HG03439 (cell line): Measurements from ENCODE around the gene OR5AK2.
"Not testable (repeated sequence)": the region's sequence is repeated elsewhere in the genome, so short reads cannot be mapped to it uniquely, and the experiment has no call there.

Experiments used
- ATAC-seq: cut with Tn5 transposase; IDR thresholded peaks from one replicate; pipeline ENCODE4 v1.9.1; 2021; ENCODE audit warnings: mild to moderate bottlenecking, moderate library complexity; ENCODE audit not compliant: unreplicated experiment

OR5AK2 gene, protein sequence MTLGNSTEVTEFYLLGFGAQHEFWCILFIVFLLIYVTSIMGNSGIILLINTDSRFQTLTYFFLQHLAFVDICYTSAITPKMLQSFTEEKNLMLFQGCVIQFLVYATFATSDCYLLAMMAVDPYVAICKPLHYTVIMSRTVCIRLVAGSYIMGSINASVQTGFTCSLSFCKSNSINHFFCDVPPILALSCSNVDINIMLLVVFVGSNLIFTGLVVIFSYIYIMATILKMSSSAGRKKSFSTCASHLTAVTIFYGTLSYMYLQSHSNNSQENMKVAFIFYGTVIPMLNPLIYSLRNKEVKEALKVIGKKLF

DNA sequence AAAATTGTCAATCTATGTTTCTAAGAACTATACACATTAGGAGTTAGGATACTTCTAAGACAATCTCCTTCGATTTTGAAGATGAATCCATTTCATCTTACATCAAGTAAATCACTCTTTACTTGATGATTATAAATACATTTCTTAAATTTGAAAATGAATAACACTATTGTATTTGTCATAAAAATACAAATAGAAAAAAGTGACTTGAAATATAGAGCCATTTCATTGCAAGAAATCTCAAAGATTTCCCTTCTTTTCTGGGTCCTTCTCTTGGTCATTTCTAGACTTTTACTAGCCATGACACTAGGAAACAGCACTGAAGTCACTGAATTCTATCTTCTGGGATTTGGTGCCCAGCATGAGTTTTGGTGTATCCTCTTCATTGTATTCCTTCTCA is at the start of gene OR5AK2:
TSS of gene OR5AK2 (plus strand) at position 301 of the 400 bp plus-strand sequence. CDS start at position 301, 0 bp downstream.
- no peak for ATAC-seq

DNA sequence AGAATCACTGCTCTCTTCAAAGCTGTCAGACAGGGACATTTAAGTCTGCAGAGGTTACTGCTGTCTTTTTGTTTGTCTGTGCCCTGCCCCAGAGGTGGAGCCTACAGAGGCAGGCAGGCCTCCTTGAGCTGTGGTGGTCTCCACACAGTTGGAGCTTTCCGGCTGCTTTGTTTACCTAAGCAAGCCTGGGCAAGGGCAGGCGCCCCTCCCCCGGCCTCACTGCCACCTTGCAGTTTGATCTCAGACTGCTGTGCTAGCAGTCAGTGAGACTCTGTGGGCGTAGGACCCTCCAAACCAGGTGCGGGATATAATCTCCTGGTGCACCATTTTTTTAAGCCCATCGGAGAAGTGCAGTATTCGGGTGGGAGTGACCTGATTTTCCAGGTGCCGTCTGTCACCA is 43.2 kb upstream of the OR5AK2 start:
- ATAC-seq: not testable (repeated sequence)

DNA sequence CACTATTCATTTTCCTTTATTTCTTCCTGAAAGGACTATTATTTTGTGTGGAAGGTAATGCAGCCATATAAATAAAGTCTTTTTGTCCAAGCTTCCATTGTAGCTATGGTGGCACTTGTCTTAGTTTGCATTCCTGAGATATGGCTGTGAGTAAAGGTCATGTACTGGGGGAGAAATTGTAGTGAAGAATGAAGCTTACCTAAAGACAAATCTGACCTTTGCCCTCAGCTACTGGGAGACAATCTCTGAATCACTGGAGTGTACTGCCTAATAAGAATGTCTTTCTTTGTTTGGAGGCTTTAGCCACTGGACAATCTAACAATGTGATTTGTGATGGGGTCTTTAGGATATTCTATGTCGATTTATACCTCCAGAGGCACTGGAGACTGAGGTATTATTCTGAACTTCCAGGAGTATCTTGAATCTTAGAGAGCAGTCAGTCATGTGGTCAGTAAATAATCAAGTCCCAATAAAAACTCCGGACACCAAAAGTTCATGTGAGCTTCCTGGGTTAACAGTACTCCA is 39.7 kb upstream of the OR5AK2 start:
- ATAC-seq: no peak

DNA sequence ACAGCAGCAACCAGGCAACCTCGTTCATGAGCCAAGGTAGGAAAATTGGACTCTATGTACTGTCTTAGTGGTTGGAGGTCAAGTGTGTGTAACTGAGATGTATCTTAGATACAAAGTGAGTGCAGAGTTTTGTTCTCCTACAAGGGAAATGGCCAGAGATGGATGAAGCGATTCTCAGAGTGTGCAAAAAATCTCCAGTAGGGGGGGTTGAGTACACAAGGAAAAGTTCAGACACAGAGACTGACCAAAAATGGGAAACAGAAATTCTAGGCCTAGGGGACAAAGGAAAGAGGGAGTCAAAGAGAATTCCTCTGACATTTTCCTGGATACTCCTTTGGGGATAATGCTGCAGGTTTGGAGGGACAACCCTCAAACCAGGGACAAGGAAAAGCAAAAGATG is 38.2 kb upstream of the OR5AK2 start:
- no peak for ATAC-seq

DNA sequence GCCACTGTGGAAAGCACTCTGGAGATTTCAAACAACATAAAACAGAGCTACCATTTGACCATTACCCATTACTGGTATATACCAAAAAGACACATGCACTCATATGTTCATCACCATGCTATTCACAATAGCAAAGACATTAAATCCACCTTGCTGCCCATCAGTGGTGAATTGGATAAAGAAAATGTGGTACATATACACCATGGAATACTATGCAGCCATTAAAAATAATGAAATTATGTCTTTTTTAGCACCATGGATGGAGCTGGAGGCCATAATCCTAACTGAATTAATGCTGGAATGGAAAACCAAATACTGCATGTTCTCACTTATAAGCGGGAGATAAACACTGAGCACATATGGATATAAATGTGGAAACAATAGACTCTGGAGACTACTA is 34.8 kb upstream of the OR5AK2 start:
- ATAC-seq: not testable (repeated sequence)

DNA sequence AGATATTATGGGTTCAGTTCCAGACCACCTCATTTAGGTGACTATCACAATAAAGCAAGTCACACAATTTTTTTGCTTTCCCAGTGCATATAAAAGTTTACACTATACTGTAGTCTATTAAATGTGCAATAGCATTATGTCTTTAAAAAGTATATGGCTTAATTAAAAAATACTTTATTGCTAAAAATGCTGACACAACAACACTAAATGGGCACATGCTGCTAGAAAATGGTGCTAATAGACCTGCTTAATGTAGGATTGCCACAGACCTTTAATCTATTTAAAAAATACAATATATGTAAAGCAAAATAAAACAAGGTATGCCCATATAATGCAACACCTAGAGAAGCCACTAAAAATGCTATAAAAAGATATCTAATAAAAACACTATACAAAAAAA is 27.1 kb upstream of the OR5AK2 start:
- ATAC-seq: no peak

DNA sequence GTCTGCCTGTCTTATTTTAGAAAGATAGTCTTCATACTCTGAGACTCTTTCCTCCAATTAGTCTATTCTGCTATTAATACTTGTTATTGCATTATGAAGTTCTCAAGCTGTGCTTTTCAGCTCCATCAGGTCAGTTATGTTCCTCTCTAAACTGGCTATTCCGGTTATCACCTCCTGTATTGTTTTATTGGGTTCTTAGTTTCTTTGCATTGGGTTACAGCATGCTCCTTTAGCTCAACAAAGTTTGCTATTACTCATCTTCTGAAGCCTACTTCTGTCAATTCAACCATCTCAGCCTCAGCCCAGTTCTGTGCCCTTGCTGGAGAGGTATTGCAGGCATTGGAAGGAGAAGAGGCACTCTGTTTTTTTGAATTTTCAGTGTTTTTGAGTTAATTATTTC is 21.0 kb upstream of the OR5AK2 start:
- no peak for ATAC-seq

DNA sequence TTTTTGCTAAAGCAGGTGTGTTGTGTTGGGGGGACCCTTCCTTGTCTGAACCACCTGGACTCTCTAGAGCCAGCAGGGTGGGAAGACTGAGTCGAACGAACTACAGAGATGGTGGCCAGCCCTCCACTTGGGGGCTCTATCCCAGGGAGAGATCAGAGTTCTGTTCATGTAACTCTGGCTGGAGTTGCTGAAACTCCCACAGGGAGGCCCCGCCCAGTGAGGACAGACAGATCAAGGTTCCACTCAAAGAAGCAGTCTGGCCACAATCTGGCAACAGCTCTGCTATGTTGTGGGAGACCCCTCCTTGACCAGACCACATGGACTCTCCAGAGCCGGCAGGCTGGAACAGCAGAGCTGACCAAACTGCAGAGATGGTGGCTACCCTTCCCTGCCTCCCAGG is 20.2 kb upstream of the OR5AK2 start:
- ATAC-seq: no peak

DNA sequence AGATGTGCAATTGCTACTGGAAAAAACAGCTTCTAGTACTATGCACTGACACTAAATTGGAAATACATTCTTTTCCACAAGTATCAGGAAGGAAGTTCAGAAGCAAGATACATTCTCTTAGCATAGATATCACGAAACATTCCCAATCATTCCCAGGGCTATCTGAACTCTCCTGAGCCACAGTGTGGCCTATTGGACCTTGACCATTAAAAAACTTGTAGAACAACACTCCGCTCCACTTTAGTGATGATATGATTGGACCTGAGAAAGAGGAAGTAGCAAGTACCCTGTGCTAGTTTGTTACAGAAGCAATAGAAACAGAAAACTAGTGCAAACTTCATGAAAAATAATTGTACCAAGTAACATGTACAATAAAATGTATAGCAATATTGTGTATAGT is 11.4 kb upstream of the OR5AK2 start:
- no peak for ATAC-seq

DNA sequence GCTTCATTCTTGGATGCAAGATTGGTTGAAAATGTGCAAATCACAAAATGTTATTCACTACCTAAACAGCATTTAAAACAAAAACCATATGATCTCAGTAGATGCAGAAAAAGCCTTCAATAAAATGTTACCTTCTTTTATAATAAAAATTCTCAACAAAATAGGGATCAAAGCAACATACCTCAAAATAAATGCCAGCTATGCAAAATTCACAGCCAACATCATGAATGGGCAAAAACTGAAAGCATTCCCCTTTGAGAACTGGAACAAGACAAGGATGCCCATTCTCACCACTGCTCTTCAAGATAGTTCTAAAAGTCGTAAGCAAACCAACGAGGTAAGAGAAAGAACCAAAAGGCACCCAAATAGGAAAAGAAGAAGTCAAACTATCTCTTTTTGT is 2.0 kb downstream of the OR5AK2 start:
- ATAC-seq: no peak

DNA sequence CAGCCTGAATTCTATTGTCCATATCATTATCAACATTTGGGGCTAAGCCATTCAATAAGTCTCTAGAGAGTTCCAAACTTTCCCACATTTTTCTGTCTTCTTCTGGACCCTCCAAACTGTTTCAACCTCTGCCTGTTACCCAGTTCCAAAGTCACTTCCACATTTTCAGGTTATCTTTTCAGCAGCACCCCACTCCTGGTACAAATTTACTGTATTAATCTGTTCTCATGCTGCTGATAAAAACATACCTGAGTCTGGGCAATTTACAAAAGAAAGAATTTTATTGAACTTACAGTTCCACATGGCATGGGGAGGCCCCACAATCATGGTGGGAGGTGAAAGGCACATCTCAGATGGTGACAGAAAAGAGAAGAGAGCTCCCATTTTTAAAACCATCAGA is 5.8 kb downstream of the OR5AK2 start:
- ATAC-seq: no peak

DNA sequence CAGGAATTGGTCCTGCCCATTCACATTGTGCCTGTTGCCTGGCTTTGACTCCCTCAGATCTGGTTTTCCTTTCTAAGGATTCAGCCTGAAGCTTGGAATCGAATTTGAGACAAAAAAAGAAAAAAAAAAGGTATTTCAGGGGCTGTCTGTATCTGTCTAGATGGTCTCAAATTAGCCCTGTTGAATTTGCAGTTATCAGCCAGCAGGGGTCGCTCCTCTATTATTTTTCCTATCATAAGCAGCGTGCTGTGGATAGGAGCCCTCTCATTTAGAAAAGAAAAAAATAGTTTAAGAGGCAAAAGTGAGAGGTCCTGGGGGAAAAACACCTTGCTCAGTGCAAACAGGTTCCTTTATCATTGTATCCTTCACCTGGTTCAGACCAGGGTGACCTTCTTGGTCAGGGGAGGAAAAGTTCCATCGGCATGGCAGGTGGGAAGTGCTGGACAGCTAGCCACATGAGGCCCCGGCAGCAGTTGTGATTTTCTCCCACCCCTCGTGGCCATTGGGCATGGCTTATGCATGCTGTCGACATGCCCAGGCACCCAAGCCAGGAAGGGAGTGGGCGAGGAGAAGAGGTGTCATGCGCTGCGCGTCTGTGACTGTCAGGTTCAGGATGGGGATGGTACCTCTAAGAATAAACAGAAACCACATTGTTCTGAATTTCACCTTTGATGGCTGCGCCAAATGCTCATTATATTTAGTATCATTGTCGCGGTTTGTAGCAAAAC is 13.1 kb downstream of the OR5AK2 start:
- ATAC-seq: no peak

DNA sequence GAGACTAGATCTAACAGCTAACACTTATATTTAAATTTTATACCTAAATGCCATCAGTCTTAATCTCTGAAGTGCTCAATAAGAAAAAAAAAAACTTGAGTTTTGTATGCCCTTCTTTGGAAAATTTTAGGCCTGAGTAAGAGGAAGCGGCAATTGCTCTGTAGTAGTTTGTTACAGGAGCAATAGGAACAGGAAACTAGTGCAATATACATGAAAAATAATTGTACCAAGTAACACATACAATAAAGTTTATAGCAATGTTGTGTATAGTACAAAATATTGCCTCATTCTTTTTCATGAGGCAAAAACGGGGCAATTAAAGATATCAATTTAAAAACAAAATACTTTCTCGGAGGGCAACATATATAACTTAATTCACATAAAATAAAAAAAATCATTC is 19.7 kb downstream of the OR5AK2 start:
- no peak for ATAC-seq

DNA sequence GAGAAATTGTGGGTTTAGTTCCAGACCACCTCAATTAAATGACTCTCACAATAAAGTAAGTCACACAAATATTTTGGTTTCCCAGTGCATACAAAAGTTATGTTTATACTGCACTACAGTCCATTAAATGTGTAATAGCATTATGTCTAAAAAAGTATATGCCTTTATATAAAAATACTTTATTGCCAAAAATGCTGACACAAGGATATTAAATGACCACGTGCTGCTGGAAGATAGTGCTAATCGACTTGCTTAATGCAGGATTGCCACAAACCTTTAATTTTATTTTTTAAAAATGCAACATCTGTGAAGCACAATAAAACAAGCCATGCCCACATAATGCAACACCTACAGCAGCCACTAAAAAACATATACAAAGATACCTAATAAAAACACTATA is 27.0 kb downstream of the OR5AK2 start:
- ATAC-seq: no peak

DNA sequence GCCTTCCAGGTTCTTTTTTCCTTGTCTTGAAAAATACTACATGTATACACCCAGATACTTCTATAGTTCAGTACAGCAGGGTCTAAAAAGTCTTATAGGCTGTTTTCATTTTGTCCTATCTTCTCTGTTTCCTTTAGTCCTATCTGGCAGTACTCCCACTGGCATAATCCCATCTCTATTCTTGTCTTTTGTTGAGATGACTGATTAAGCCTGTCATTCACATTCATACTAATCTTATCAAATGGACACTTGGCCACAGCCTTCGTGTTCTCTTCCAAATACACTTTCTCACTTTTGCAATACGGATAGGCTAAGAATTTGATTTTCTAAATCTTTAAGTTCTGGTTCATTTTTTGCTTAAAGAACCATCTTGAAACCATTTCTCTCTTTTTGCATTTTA is 42.8 kb downstream of the OR5AK2 start:
- ATAC-seq: no peak
